ENCODE data around the gene OS9.

OS9 gene

GRCh38 chr12:57732270-57732669, 38.3 kb downstream of the OS9 start:
- TF ChIP-seq CTCF (IDR thresholded peaks at IDR 0.05): no peak
- Histone ChIP-seq H3K27ac (no peak overlapping the region), H3K27me3 (peaks cover 3 to 59% of the 10 kb centered on the region in 2 donors), H3K9me3 (no peaks in the 10 kb centered on the region), H3K36me3 (no peaks in the 10 kb centered on the region), H3K4me3 (no peak overlapping the region), H3K4me1 (peaks cover under 1 to 24% (median 16%) of the 10 kb centered on the region in 4 donors)
- no peak for DNase-seq
- intact Hi-C loops (cut with DNase I; ENCODE audit: low total_unique reads): no loop called here

DNA sequence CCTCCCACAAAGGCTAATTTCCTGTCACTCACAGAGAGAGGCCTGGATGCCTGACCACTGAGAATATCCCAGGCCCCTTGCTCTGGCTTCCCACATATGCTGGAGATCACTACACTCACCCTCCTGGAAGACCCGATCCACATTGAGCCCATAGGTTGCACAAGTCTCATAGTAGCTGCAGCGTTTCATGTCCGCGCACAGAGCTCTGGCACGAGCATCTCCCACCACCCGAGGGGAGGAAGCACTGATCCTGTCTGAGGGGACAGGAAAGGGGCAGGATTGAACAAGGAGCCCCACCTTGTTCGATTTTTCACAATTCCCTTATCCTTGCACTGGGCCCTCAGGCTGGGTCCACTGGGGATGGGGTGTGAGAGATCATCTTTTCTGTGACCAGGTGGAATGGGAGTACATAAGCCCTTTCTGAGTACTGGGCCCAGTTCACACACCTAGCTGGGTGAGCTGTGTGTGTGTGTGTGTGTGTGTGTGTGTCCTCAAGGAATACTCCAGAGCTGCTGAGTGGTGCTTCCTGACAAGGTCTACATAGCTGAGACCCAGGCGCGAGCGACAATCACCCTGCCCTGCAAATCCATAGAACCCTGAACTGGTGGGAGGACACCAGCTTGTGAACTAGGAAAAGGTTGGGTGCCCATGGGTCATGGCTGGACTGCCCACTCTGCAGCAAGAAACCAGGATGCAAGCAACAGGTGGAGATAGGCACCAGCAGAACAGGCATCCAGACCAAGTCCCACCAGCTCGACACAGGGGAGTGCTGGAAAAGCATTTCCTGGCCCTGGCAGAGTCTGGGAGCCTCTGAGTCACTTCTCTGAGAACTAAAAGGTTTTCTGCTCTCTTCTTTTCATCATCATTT, 39.0 kb downstream of the OS9 start:
- Histone ChIP-seq H3K27ac (no peak overlapping the region), H3K27me3 (peaks cover 8 to 62% of the 10 kb centered on the region in 2 donors), H3K4me3 (no peak overlapping the region), H3K36me3 (no peaks in the 10 kb centered on the region), H3K4me1 (peaks cover 7 to 28% (median 22%) of the 10 kb centered on the region in 4 donors), H3K9me3 (no peaks in the 10 kb centered on the region)
- intact Hi-C loops (cut with DNase I; ENCODE audit: low total_unique reads): no loop called here
- no peak for DNase-seq
- no peak for TF ChIP-seq CTCF (IDR thresholded peaks at IDR 0.05)

DNA sequence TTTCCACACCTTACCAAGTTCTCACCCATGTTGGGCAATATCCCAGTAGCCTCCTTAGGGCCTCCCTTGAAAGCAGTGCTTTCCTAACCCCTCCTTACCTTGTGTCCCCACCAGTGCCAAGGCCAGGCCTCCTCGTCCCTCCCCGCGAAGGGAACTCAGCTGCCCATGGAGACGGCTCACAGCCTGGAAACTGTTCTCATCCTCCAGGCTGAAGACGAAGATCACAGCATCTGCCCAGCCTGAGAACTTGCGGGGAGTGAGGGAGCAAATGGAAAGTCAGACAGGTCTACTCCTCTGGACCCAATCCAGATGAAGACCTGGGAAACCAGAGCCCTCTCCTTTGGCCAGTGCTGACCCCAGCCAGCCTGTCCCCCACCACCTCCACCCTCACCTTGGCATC, 40.0 kb downstream of the OS9 start:
- no peak for DNase-seq
- peaks cover 8 to 71% of the 10 kb centered on the region in 2 donors for H3K27me3 ChIP-seq
- H3K9me3 ChIP-seq: no peaks in the 10 kb centered on the region
- H3K27ac ChIP-seq: no peak overlapping the region
- H3K4me1 ChIP-seq: peaks cover 15 to 38% (median 32%) of the 10 kb centered on the region in 4 donors
- H3K36me3 ChIP-seq: no peaks in the 10 kb centered on the region
- H3K4me3 ChIP-seq: no peak overlapping the region
- no peak for TF ChIP-seq CTCF (IDR thresholded peaks at IDR 0.05)
- intact Hi-C loops (cut with DNase I; ENCODE audit: low total_unique reads): no loop called here

DNA sequence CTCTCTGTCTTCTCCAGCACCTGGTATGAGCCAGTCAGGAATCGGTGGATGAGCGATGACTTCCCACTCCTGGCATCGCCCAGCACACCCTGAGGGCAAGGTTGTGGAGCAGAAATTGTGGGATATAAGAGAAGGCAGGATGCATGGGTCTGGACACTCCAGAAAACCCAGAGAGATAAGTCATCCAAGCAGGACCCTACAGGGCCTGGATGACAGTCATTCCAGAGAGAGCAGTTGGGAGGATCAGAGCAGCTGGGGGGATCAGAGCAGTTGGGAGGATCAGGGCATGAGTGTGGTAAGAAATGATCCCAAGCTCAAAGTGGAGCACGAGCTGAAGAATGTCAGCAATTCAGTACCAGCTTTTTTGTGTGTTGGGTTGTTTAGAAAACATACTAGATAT, 40.7 kb downstream of the OS9 start:
- Histone ChIP-seq H3K4me1 (peaks cover 15 to 41% (median 35%) of the 10 kb centered on the region in 4 donors), H3K4me3 (no peak overlapping the region), H3K36me3 (no peaks in the 10 kb centered on the region), H3K9me3 (no peaks in the 10 kb centered on the region), H3K27me3 (peaks cover 8 to 78% of the 10 kb centered on the region in 2 donors), H3K27ac (no peak overlapping the region)
- no peak for DNase-seq
- no peak for TF ChIP-seq CTCF (IDR thresholded peaks at IDR 0.05)
- intact Hi-C loops (cut with DNase I; ENCODE audit: low total_unique reads): no loop called here

DNA sequence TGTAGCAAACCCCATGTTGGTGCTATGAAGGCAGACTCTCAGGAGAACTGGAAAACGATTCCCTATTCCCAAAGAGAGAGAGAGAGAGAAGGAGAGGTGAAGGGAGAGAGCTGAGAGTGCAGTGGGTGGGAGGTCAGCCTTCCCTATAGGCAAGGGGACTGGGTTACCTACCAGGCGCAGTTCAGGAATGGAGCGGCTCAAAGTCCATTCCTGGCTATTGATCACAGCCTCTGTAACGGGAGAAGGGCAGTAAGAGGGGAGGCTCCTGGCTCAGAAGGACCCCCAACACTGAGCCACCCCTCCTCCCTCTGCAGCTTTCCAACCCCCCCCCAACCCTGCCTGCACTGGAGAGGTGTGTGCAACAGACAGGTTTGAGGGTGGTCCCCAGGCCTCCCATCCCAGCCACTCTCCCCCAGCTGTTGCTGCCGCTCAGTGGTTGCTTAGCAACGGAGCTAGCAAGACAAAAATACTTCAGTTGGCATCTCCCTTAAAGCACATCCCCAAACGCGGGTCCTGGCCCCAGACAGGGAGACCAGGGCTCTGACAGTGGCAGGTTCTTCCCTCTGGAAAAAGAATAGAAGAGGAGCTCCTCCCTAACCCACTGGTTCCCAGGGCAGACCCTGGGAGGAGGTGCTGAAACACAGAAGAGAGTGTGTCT, 41.4 kb downstream of the OS9 start:
- DNase-seq: no peak
- no peak overlapping the region for H3K4me3 ChIP-seq

More for the DNA sequence above, 41.4 kb downstream of the OS9 start:
- Histone ChIP-seq H3K27me3 (peaks cover 8 to 85% of the 10 kb centered on the region in 2 donors), H3K27ac (no peak overlapping the region), H3K4me1 (peaks cover 15 to 41% (median 35%) of the 10 kb centered on the region in 4 donors), H3K36me3 (no peaks in the 10 kb centered on the region), H3K9me3 (no peaks in the 10 kb centered on the region)
- no peak for TF ChIP-seq CTCF (IDR thresholded peaks at IDR 0.05)
- intact Hi-C loops (cut with DNase I; ENCODE audit: low total_unique reads): no loop called here
